Inflammatory macrophage (primary cell): ENCODE results near the gene OPTC.
"Not testable (repeated sequence)": the region's sequence is repeated elsewhere in the genome, so short reads cannot be mapped to it uniquely, and the experiment has no call there.

ENCODE experiments used
- DNase-seq, 2 donors: peaks; one replicate each; pipeline ENCODE4 v3.0.0-alpha.2; 2020 to 2022

Gene OPTC

GRCh38 chr1:203465948-203466347 lies 28.0 kb upstream of the OPTC start:
- no peak for DNase-seq

- not testable (repeated sequence) for DNase-seq
Measured at GRCh38 chr1:203466906-203467549, 26.9 kb upstream of the OPTC start.

GRCh38 chr1:203467550-203467921 lies 26.4 kb upstream of the OPTC start:
- no peak for DNase-seq

- no peak for DNase-seq
Measured at GRCh38 chr1:203468326-203468725, 25.6 kb upstream of the OPTC start.

- DNase-seq, result no peak
Measured at GRCh38 chr1:203470240-203470639, 23.7 kb upstream of the OPTC start.

- no peak for DNase-seq
Measured at GRCh38 chr1:203471841-203472240, 22.1 kb upstream of the OPTC start.

- no peak for DNase-seq
Measured at GRCh38 chr1:203473281-203473680, 20.7 kb upstream of the OPTC start.

GRCh38 chr1:203473781-203474305 lies 20.1 kb upstream of the OPTC start:
- DNase-seq, result no peak

- no peak for DNase-seq
Measured at GRCh38 chr1:203475012-203475981, 18.7 kb upstream of the OPTC start, which contains the start of gene PRELP. Gene PRELP, plus strand, starts transcription at chr1:203475806. Its CDS starts 7,379 bp downstream, at chr1:203483185.

- DNase-seq, result no peak
Measured at GRCh38 chr1:203476216-203476814, 17.6 kb upstream of the OPTC start.

- peak in 1 of 2 donors; percentile 8 for DNase-seq
Measured at GRCh38 chr1:203477748-203478147, 16.2 kb upstream of the OPTC start.

GRCh38 chr1:203478231-203478630 lies 15.7 kb upstream of the OPTC start:
- DNase-seq, result no peak

- DNase-seq, result no peak
Measured at GRCh38 chr1:203478986-203479385, 15.0 kb upstream of the OPTC start.

- DNase-seq, result no peak
Measured at GRCh38 chr1:203479646-203480045, 14.3 kb upstream of the OPTC start.

GRCh38 chr1:203480084-203480483 lies 13.9 kb upstream of the OPTC start:
- DNase-seq, result peak; percentile 42 to 61

GRCh38 chr1:203480525-203481084 lies 13.3 kb upstream of the OPTC start:
- DNase-seq, result peak; percentile 13 to 32

- DNase-seq, result peak in 1 of 2 donors; percentile 79
Measured at GRCh38 chr1:203481196-203481595, 12.8 kb upstream of the OPTC start.

- no peak for DNase-seq
Measured at GRCh38 chr1:203486618-203487370, 7.2 kb upstream of the OPTC start.

- no peak for DNase-seq
Measured at GRCh38 chr1:203488539-203488938, 5.4 kb upstream of the OPTC start.

- DNase-seq, result no peak
Measured at GRCh38 chr1:203490607-203491006, 3.3 kb upstream of the OPTC start.

GRCh38 chr1:203491664-203492063 lies 2.3 kb upstream of the OPTC start:
- DNase-seq, result no peak
